H1 (cell line): ENCODE results near the gene ZNF367. TPM values are rescaled to one million over a fixed set of nuclear protein-coding genes. Genes with fewer than 3 reads are reported as not detected.

Experiments
- ASH2L ChIP-seq: fragments of 200-600, 300-600 bp; sonication (generic); IDR thresholded peaks from one replicate; pipeline ENCODE4 v1.7.1; 2017; ENCODE audit warnings: low read length
- CTCF ChIP-seq, 3 experiments: IDR thresholded peaks; 1 replicate in 2 of 3; 2 replicates in 1 of 3; pipeline versions ENCODE4 v1.5.1 to v1.6.1; 2011; ENCODE audit warnings: low read length in 3 of 3, mild to moderate bottlenecking in 3 of 3, inconsistent platforms in 2 of 3, low read depth in 1 of 3, moderate library complexity in 1 of 3; ENCODE audit not compliant: insufficient read depth in 1 of 3; ENCODE audit errors: control extremely low read depth in 1 of 3
- NANOG ChIP-seq: IDR thresholded peaks from 2 replicates; pipeline ENCODE4 v1.6.1; 2011; ENCODE audit warnings: low read length, low read depth, mild to moderate bottlenecking, inconsistent platforms; ENCODE audit not compliant: insufficient read depth, poor library complexity, severe bottlenecking
- PHF8 ChIP-seq: fragments of 200-600 bp; sonication (generic); conservative IDR thresholded peaks from 2 replicates; pipeline ENCODE4 v1.7.1; 2012; ENCODE audit warnings: low read depth, mild to moderate bottlenecking, inconsistent platforms, low read length, moderate library complexity
- SAP30 ChIP-seq: fragments of 300-600 bp; sonication (generic); IDR thresholded peaks from 2 replicates; pipeline ENCODE4 v1.7.1; 2012; ENCODE audit warnings: low read length, moderate library complexity, mild to moderate bottlenecking, inconsistent platforms; ENCODE audit not compliant: insufficient read depth, insufficient replicate concordance
- TAF7 ChIP-seq: optimal IDR thresholded peaks from 2 replicates; pipeline ENCODE3; 2011; ENCODE audit warnings: low read depth, mild to moderate bottlenecking, inconsistent platforms, low read length, moderate library complexity, borderline replicate concordance
- polyA plus RNA-seq, 7 experiments: library from polyadenylated mRNA; depleted of rRNA in 3 of 7; stranded (reverse) in 5 of 7; unstranded in 2 of 7; fragments of >200 nt in 5 of 7; fragments of 200-250 nt in 2 of 7; gene quantifications; 1 replicate in 5 of 7; 2 replicates in 1 of 7; 4 replicates in 1 of 7; pipeline versions ENCODE4 v1.2.1 to v1.2.3, GENCODE V29; 2011 to 2013; ENCODE audit warnings: missing spikeins in 2 of 7, mixed read lengths in 2 of 7
- total RNA-seq: library from RNA; stranded (reverse); fragmentation: NEBNext Ultra II Directional; extraction: Animal tissue kit (Norgen Biotek cat#: 25700); gene quantifications from 2 replicates; pipeline ENCODE4 v1.2.1, GENCODE V29; 2021

Gene ZNF367
- total and polyA plus RNA-seq, 2 of the 8 experiments (the other 6 are each of a cell fraction or from before 2014, with no cell fraction given) = 2.2 to 8.2 TPM

- TF ChIP-seq CTCF (IDR thresholded peaks at IDR 0.05; ENCODE audit: control extremely low read depth in 1 of 3, insufficient read depth in 1 of 3, low read depth in 1 of 3, low read length in 3 of 3) (no peak), ASH2L (no peak), SAP30 (no peak), NANOG (no peak), PHF8 (no peak), TAF7 (no peak)
Measured at GRCh38 chr9:96395964-96396363, 22.2 kb downstream of the ZNF367 start (continued).
